ENCODE data around the gene TMEM126B. TPM values are rescaled to one million over a fixed set of nuclear protein-coding genes. Genes with fewer than 3 reads are reported as not detected.
A peak's percentile ranks its signal among the peaks of the same experiment; 100 is the strongest.

TMEM126B gene
- total and polyA plus RNA-seq, 8 donors, result 4.3 to 104 (median 59.6) TPM

GRCh38 chr11:85619499-85619898, 8.9 kb upstream of the TMEM126B start:
- no peak overlapping the region for H3K4me3 ChIP-seq
- 84 to 91% (median 88%) methylated on average over 6 of the region's 6 CpGs for WGBS, 5 donors
- no peaks in the 10 kb centered on the region for H3K4me1 ChIP-seq
- no peak overlapping the region for H3K27ac ChIP-seq
- intact Hi-C loops (cut with DNase I; ENCODE audit: low total_unique reads), result no loop called here
- H3K36me3 ChIP-seq, result no peaks in the 10 kb centered on the region
- no peak for TF ChIP-seq POLR2AphosphoS5 (IDR thresholded peaks at IDR 0.05)
- no peak for TF ChIP-seq EP300 (IDR thresholded peaks at IDR 0.05)
- no peaks in the 10 kb centered on the region for H3K27me3 ChIP-seq
- DNase-seq, result no peak
- H3K9me3 ChIP-seq, result no peaks in the 10 kb centered on the region

GRCh38 chr11:85620256-85620655, 8.1 kb upstream of the TMEM126B start:
- no peaks in the 10 kb centered on the region for H3K27me3 ChIP-seq
- TF ChIP-seq POLR2A (IDR thresholded peaks at IDR 0.05), result no peak
- TF ChIP-seq EP300 (IDR thresholded peaks at IDR 0.05), result no peak
- TF ChIP-seq, protein P1, sequence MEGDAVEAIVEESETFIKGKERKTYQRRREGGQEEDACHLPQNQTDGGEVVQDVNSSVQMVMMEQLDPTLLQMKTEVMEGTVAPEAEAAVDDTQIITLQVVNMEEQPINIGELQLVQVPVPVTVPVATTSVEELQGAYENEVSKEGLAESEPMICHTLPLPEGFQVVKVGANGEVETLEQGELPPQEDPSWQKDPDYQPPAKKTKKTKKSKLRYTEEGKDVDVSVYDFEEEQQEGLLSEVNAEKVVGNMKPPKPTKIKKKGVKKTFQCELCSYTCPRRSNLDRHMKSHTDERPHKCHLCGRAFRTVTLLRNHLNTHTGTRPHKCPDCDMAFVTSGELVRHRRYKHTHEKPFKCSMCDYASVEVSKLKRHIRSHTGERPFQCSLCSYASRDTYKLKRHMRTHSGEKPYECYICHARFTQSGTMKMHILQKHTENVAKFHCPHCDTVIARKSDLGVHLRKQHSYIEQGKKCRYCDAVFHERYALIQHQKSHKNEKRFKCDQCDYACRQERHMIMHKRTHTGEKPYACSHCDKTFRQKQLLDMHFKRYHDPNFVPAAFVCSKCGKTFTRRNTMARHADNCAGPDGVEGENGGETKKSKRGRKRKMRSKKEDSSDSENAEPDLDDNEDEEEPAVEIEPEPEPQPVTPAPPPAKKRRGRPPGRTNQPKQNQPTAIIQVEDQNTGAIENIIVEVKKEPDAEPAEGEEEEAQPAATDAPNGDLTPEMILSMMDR (IDR thresholded peaks at IDR 0.05), result no peak
- no peak for TF ChIP-seq POLR2AphosphoS5 (IDR thresholded peaks at IDR 0.05)
- H3K4me1 ChIP-seq, result no peaks in the 10 kb centered on the region
- 63 to 75% (median 65%) methylated on average over 3 of the region's 3 CpGs for WGBS, 5 donors
- H3K4me3 ChIP-seq, result no peak overlapping the region
- no peaks in the 10 kb centered on the region for H3K36me3 ChIP-seq
- no peak for DNase-seq
- H3K27ac ChIP-seq, result no peak overlapping the region
- intact Hi-C loops (cut with DNase I; ENCODE audit: low total_unique reads), result no loop called here
- no peaks in the 10 kb centered on the region for H3K9me3 ChIP-seq

DNA sequence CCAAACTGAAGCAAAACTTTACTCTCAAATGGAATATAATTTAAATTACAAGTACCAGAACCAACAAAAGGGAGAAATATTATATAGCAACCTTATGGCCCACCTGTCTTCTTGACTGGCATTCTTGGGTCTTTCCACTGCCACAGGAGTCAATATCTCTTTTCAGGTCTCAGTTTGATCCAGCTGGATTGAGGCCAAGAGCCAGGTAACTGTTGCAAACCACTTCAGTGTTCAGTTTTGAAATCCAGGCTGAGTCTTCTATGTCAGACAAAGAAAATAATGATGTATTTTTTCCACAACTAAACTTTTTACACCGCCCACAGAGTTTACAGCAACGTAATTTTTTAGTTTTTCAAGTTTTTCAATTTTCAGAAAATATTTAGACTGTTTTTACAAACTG, 1.9 kb upstream of the TMEM126B start:
- peak; percentile 18 to 34 for DNase-seq
- no peaks in the 10 kb centered on the region for H3K9me3 ChIP-seq
- peaks cover 0 to 12% (median 2%) of the 10 kb centered on the region in 4 donors for H3K36me3 ChIP-seq
- TF ChIP-seq EP300 (IDR thresholded peaks at IDR 0.05) (no peak), POLR2AphosphoS5 (IDR thresholded peaks at IDR 0.05) (no peak), POLR2A (IDR thresholded peaks at IDR 0.05) (no peak)
- TF ChIP-seq, protein P1 (IDR thresholded peaks at IDR 0.05), result no peak
- H3K27me3 ChIP-seq, result no peaks in the 10 kb centered on the region
- peaks cover 19 to 39% (median 32%) of the 10 kb centered on the region in 4 donors for H3K4me1 ChIP-seq
- intact Hi-C loops (cut with DNase I; ENCODE audit: low total_unique reads), result no loop called here
- 39 to 59% (median 53%) methylated on average over 2 of the region's 2 CpGs for WGBS, 5 donors
- H3K4me3 ChIP-seq, result peak overlapping the region; percentile 73 to 85 (median 78)
- H3K27ac ChIP-seq, result peak overlapping the region in 3 of 5 donors; percentile 93 to 97 (median 96)

GRCh38 chr11:85627332-85627997, 928 bp upstream of the TMEM126B start, which contains the start of gene DLG2:
Gene DLG2, minus strand, starts transcription at chr11:85627344.
- Histone ChIP-seq H3K27me3 (no peaks in the 10 kb centered on the region), H3K9me3 (no peaks in the 10 kb centered on the region), H3K27ac (peak within 1 kb of the TSS; percentile 90 to 97 (median 95)), H3K36me3 (peaks cover 0 to 22% (median 11%) of the 10 kb centered on the region in 4 donors), H3K4me1 (peaks cover 19 to 39% (median 32%) of the 10 kb centered on the region in 4 donors), H3K4me3 (peak within 1 kb of the TSS; percentile 73 to 85 (median 78))
- WGBS, 5 donors, result 0 to 1% (median 1%) methylated on average over 23 of the region's 23 CpGs
- TF ChIP-seq EP300 (IDR thresholded peaks at IDR 0.05) (no peak), POLR2AphosphoS5 (IDR thresholded peaks at IDR 0.05) (no peak), POLR2A (IDR thresholded peaks at IDR 0.05) (no peak)
- TF ChIP-seq, protein P1 (IDR thresholded peaks at IDR 0.05), result no peak
- DNase-seq, result peak in 1 of 2 donors; percentile 55
- intact Hi-C loops (cut with DNase I; ENCODE audit: low total_unique reads), result no loop called here

Measured in stomach (tissue), 9 donors.